Right lobe of liver (tissue), 6 donors: Measurements from ENCODE around the gene GPD1L. TPM values are rescaled to one million over a fixed set of nuclear protein-coding genes. Genes with fewer than 3 reads are reported as not detected.

Experiments used
- ATAC-seq, 4 donors: fragments of 200-7000 bp; cut with Tn5 transposase; one replicate each; pipeline ENCODE4 v1.9.1; 2020; ENCODE audit warnings: mild to moderate bottlenecking in 4 of 4, moderate library complexity in 4 of 4
- DNase-seq, 3 donors: peaks; one replicate each; pipeline ENCODE4 v3.0.0-alpha.2; 2020
- H3K27ac ChIP-seq, 3 donors: fragments of 200-600 bp; one replicate each; pipeline ENCODE4 v1.8.0; 2022
- H3K27me3 ChIP-seq, 2 donors: fragments of 200-600 bp; one replicate each; pipeline ENCODE4 v1.8.0; 2022
- H3K36me3 ChIP-seq, 4 donors: fragments of 200-600 bp; sonication (generic) in 1 of 4; one replicate each; pipeline versions ENCODE4 v1.5.1 to v1.8.0; 2017 to 2022; ENCODE audit warnings: control low read depth in 1 of 4
- H3K4me1 ChIP-seq, 4 donors: fragments of 200-600 bp; sonication (generic) in 1 of 4; one replicate each; pipeline versions ENCODE4 v1.5.1 to v1.8.0; 2017 to 2022; ENCODE audit warnings: control low read depth in 1 of 4
- H3K4me3 ChIP-seq, 3 donors: fragments of 200-600 bp; one replicate each; pipeline ENCODE4 v1.8.0; 2022
- H3K9me3 ChIP-seq, 4 donors: fragments of 200-600 bp; sonication (generic) in 1 of 4; one replicate each; pipeline versions ENCODE4 v1.5.1 to v1.8.0; 2017 to 2022; ENCODE audit warnings: control low read depth in 1 of 4
- CTCF ChIP-seq, 4 donors: fragments of 200-600 bp in 3 of 4; fragments of 450-650 bp in 1 of 4; IDR thresholded peaks; one replicate each; pipeline versions ENCODE4 v1.5.1 to v1.8.0; 2016 to 2022; ENCODE audit warnings: antibody characterized with exemption in 4 of 4, mild to moderate bottlenecking in 2 of 4
- POLR2A ChIP-seq: fragments of 450-650 bp; IDR thresholded peaks from one replicate; pipeline ENCODE4 v1.6.1; 2017; ENCODE audit warnings: antibody characterized with exemption, mild to moderate bottlenecking
- WGBS: methylation state at CpG from one replicate; pipeline ENCODE4 v1.1.6; 2018; ENCODE audit warnings: low coverage, low lambda C conversion rate; ENCODE audit not compliant: insufficient coverage; ENCODE audit errors: missing lambda C conversion rate; 5-methylcytosine and 5-hydroxymethylcytosine counted together
- intact Hi-C, 2 donors: fragments of 100-400 bp; cut with DNase I; formaldehyde crosslinking; loops; one replicate each; pipeline versions ENCODE4 v1.11.2 to v1.14.1; 2022
- total RNA-seq, 6 experiments: library from RNA; depleted of rRNA in 2 of 6; stranded (reverse); fragments of >200 nt in 2 of 6; fragmentation: NEBNext Ultra II Directional in 3 of 6; extraction: Animal tissue kit (Norgen Biotek cat#: 25700) in 3 of 6; gene quantifications; one replicate each; pipeline versions ENCODE4 v1.1.0 to v1.2.4, GENCODE V29; 2016 to 2023
- donor health status: DM: no; HTN: yes; CAD: no.
- donor health status: DM: no; HTN: no; CAD: no.
- donor health status: DM: no; HTN: no; CAD: no.
- donor health status: DM: no; HTN: yes; CAD: no.
- donor health status: DM: no; HTN: yes; CAD: no.

The GPD1L gene
- total RNA-seq, 6 experiments from 2014 or later = 1.5 to 3.3 (median 2.6) TPM

GRCh38 chr3:32176989-32177701 lies 70.7 kb downstream of the GPD1L start:
- Histone ChIP-seq H3K9me3 (no peaks in the 10 kb centered on the region), H3K27ac (no peak overlapping the region), H3K4me3 (no peak overlapping the region), H3K36me3 (no peaks in the 10 kb centered on the region), H3K27me3 (no peaks in the 10 kb centered on the region), H3K4me1 (peaks cover 0 to 10% (median 2%) of the 10 kb centered on the region in 4 donors)
- ATAC-seq (peak; percentile 85 to 92 (median 88)), DNase-seq (peak in 1 of 3 donors; percentile 62)
- 4% methylated on average over 9 of the region's 9 CpGs for WGBS
- TF ChIP-seq POLR2A = no peak
- peak; percentile 63 to 83 (median 68) for TF ChIP-seq CTCF (IDR thresholded peaks at IDR 0.05)
- intact Hi-C loops = no loop called here

- DNase-seq (peak in 2 of 3 donors; percentile 34 to 86), ATAC-seq (peak; percentile 97 to 99 (median 97))
- H3K9me3 ChIP-seq = no peaks in the 10 kb centered on the region
- intact Hi-C loops = no loop called here
- 16% methylated on average over 5 of the region's 5 CpGs for WGBS
- no peaks in the 10 kb centered on the region for H3K27me3 ChIP-seq
- H3K36me3 ChIP-seq = no peaks in the 10 kb centered on the region
- H3K27ac ChIP-seq = no peak overlapping the region
- H3K4me3 ChIP-seq = no peak overlapping the region
- TF ChIP-seq CTCF (IDR thresholded peaks at IDR 0.05) (peak; percentile 82 to 96 (median 84)), POLR2A (no peak)
- peaks cover 0 to 10% (median 2%) of the 10 kb centered on the region in 4 donors for H3K4me1 ChIP-seq
Observed at GRCh38 chr3:32177702-32178198, 71.3 kb downstream of the GPD1L start.

- H3K9me3 ChIP-seq = no peaks in the 10 kb centered on the region
- ATAC-seq (no peak), DNase-seq (no peak)
- no peaks in the 10 kb centered on the region for H3K27me3 ChIP-seq
- 54% methylated on average over 6 of the region's 7 CpGs for WGBS
- H3K36me3 ChIP-seq = no peaks in the 10 kb centered on the region
- TF ChIP-seq CTCF (IDR thresholded peaks at IDR 0.05) = no peak
- no peak for TF ChIP-seq POLR2A
- no peak overlapping the region for H3K27ac ChIP-seq
- intact Hi-C loops = no loop called here
- no peak overlapping the region for H3K4me3 ChIP-seq
- peaks cover 0 to 10% (median 2%) of the 10 kb centered on the region in 4 donors for H3K4me1 ChIP-seq
Observed at GRCh38 chr3:32180141-32180784, 73.8 kb downstream of the GPD1L start.

GRCh38 chr3:32181365-32181764 lies 74.9 kb downstream of the GPD1L start:
- Histone ChIP-seq H3K27me3 (no peaks in the 10 kb centered on the region), H3K4me1 (peaks cover 0 to 16% (median 5%) of the 10 kb centered on the region in 4 donors), H3K36me3 (no peaks in the 10 kb centered on the region), H3K9me3 (no peaks in the 10 kb centered on the region), H3K4me3 (no peak overlapping the region), H3K27ac (no peak overlapping the region)
- intact Hi-C loops = no loop called here
- ATAC-seq = no peak
- 89% methylated on average over 6 of the region's 7 CpGs for WGBS
- TF ChIP-seq CTCF (IDR thresholded peaks at IDR 0.05) (no peak), POLR2A (no peak)
- no peak for DNase-seq
